ENCODE measurements around the gene WDR19.

DNA sequence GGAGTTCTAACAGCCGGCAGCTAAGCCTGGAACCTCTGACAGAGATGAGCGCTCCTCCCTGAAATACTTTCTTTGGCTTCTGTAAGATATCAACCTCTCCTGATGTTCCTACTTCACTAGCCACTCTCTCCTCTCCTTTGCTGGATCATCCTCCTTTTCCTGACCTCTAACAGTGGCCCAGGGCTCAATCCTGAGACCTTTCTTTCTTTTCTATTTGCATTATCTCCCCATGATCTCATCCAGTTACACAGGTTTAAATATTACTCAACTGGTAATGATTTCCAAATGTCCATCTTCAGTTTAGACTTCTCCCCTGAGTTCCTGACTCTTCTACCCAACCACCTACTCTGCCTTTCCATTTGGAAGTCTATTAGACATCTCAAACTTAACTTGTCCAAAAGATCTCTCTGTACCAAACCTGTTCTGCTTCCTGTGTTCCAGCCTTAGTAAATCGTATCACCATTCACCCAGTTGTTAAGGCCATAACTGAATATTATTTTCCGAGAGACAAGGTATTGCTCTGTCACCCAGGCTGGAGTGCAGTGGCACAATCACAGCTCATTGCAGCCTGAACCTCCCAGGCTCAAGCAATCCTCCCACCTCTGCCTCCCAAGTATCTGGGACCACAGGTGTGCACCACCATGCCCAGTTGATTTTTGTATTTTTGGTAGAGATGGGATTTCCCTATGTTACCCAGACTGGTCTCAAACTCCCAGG lies 142.7 kb downstream of the WDR19 start:
- TF ChIP-seq, protein P1, sequence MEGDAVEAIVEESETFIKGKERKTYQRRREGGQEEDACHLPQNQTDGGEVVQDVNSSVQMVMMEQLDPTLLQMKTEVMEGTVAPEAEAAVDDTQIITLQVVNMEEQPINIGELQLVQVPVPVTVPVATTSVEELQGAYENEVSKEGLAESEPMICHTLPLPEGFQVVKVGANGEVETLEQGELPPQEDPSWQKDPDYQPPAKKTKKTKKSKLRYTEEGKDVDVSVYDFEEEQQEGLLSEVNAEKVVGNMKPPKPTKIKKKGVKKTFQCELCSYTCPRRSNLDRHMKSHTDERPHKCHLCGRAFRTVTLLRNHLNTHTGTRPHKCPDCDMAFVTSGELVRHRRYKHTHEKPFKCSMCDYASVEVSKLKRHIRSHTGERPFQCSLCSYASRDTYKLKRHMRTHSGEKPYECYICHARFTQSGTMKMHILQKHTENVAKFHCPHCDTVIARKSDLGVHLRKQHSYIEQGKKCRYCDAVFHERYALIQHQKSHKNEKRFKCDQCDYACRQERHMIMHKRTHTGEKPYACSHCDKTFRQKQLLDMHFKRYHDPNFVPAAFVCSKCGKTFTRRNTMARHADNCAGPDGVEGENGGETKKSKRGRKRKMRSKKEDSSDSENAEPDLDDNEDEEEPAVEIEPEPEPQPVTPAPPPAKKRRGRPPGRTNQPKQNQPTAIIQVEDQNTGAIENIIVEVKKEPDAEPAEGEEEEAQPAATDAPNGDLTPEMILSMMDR (conservative IDR thresholded peaks at IDR 0.05 in 1 of 2, IDR thresholded peaks at IDR 0.05 in 1 of 2; ENCODE audit: low read depth in 1 of 2, low read length in 2 of 2) = no peak
- no peak for TF ChIP-seq EZH2 (IDR thresholded peaks at IDR 0.05; ENCODE audit: low read length, missing control alignments)

All from fibroblast of lung (primary cell).